Upper lobe of left lung (tissue), 6 donors: Measurements from ENCODE around the gene TFR2. TPM values are rescaled to one million over a fixed set of nuclear protein-coding genes. Genes with fewer than 3 reads are reported as not detected.

Experiments used
- ATAC-seq, 2 donors: fragments of 200-7000 bp; cut with Tn5 transposase; one replicate each; pipeline ENCODE4 v1.9.1; 2022; ENCODE audit warnings: mild to moderate bottlenecking in 2 of 2, moderate library complexity in 2 of 2; ENCODE audit not compliant: low FRiP score in 2 of 2
- DNase-seq, 2 donors: peaks; one replicate each; pipeline ENCODE4 v3.0.0-alpha.2; 2019 to 2020
- H3K27ac ChIP-seq, 4 donors: fragments of 200-600 bp; sonication (generic); one replicate each; pipeline ENCODE4 v1.5.1; 2016 to 2019
- H3K27me3 ChIP-seq, 4 donors: fragments of 200-600 bp; sonication (generic); one replicate each; pipeline ENCODE4 v1.5.1; 2017 to 2019
- H3K36me3 ChIP-seq, 4 donors: fragments of 200-600 bp; sonication (generic); one replicate each; pipeline ENCODE4 v1.5.1; 2016 to 2019
- H3K4me1 ChIP-seq, 4 donors: fragments of 200-600 bp; sonication (generic); one replicate each; pipeline ENCODE4 v1.5.1; 2018 to 2019
- H3K4me3 ChIP-seq, 4 donors: fragments of 200-600 bp; sonication (generic); one replicate each; pipeline ENCODE4 v1.5.1; 2017 to 2019; ENCODE audit warnings: mild to moderate bottlenecking in 2 of 4, moderate library complexity in 1 of 4
- H3K9me3 ChIP-seq, 4 donors: fragments of 200-600 bp; sonication (generic); one replicate each; pipeline ENCODE4 v1.5.1; 2018 to 2019
- CTCF ChIP-seq, 6 experiments: fragments of 450-650 bp in 4 of 6; fragments of 200-600 bp in 2 of 6; sonication (generic) in 2 of 6; IDR thresholded peaks; one replicate each; pipeline ENCODE4 v1.5.1; 2016 to 2019; ENCODE audit warnings: antibody characterized with exemption in 6 of 6
- EP300 ChIP-seq, 4 donors: sonication (generic); formaldehyde crosslinking; IDR thresholded peaks; one replicate each; pipeline ENCODE4 v1.5.1; 2017; ENCODE audit warnings: antibody characterized with exemption in 4 of 4, control low read depth in 2 of 4
- POLR2A ChIP-seq, 4 donors: fragments of 450-650 bp; IDR thresholded peaks; one replicate each; pipeline ENCODE4 v1.5.1; 2016 to 2017; ENCODE audit warnings: antibody characterized with exemption in 4 of 4, mild to moderate bottlenecking in 2 of 4
- POLR2AphosphoS5 ChIP-seq, 2 donors: sonication (generic); formaldehyde crosslinking; IDR thresholded peaks; one replicate each; pipeline ENCODE4 v1.5.1; 2017; ENCODE audit warnings: antibody characterized with exemption in 2 of 2
- WGBS, 2 donors: methylation state at CpG; one replicate each; pipeline ENCODE4 v1.1.5; 2017 to 2018; 5-methylcytosine and 5-hydroxymethylcytosine counted together
- total RNA-seq, 6 donors: library from RNA; depleted of rRNA in 4 of 6; stranded (reverse); fragments of >200 nt in 4 of 6; gene quantifications; one replicate each; pipeline versions ENCODE4 v1.1.0 to v1.2.1, GENCODE V29; 2016 to 2021
- donor health status: DM: no; HTN: no; CAD: no; lungs with moderate emphysema.
- donor health status: DM: no; HTN: yes; CAD: no; lungs with severe emphysema.

TFR2 gene
- total RNA-seq, 6 donors from 2014 or later, result 0.20 to 2.1 (median 0.89) TPM; not detected in 1

- H3K4me3 ChIP-seq, result peak overlapping the region; percentile 87 to 96 (median 94)
- 0 to 1% methylated on average over 3 to 49 of the region's 59 CpGs for WGBS, 2 donors
- TF ChIP-seq CTCF (IDR thresholded peaks at IDR 0.05) (no peak), POLR2A (IDR thresholded peaks at IDR 0.05) (peak in 1 of 4 donors; percentile 51), POLR2AphosphoS5 (IDR thresholded peaks at IDR 0.05) (peak; percentile 78), EP300 (IDR thresholded peaks at IDR 0.05) (no peak)
- H3K27ac ChIP-seq, result peak overlapping the region; percentile 97 to 100 (median 100)
- peaks cover 21 to 46% (median 40%) of the 10 kb centered on the region in 4 donors for H3K36me3 ChIP-seq
- peaks cover 15 to 43% (median 27%) of the 10 kb centered on the region in 4 donors for H3K4me1 ChIP-seq
- no peaks in the 10 kb centered on the region for H3K27me3 ChIP-seq
- no peaks in the 10 kb centered on the region for H3K9me3 ChIP-seq
- DNase-seq (peak; percentile 92 to 95), ATAC-seq (peak; percentile 19 to 57)
Observed at GRCh38 chr7:100675581-100676350, 34.4 kb upstream of the TFR2 start.

- DNase-seq, result peak in 1 of 2 donors; percentile 91
- TF ChIP-seq CTCF (IDR thresholded peaks at IDR 0.05) (no peak), POLR2AphosphoS5 (IDR thresholded peaks at IDR 0.05) (no peak), POLR2A (IDR thresholded peaks at IDR 0.05) (no peak)
- H3K36me3 ChIP-seq, result peaks cover 21 to 39% (median 36%) of the 10 kb centered on the region in 4 donors
- H3K9me3 ChIP-seq, result no peaks in the 10 kb centered on the region
- 0% methylated on average over 22 of the region's 46 CpGs; no CpG with 5 or more reads in 1 of the 2 donors for WGBS, 2 donors
- H3K4me1 ChIP-seq, result peaks cover 15 to 43% (median 27%) of the 10 kb centered on the region in 4 donors
- H3K4me3 ChIP-seq, result peak overlapping the region; percentile 87 to 96 (median 94)
- no peaks in the 10 kb centered on the region for H3K27me3 ChIP-seq
- H3K27ac ChIP-seq, result peak overlapping the region; percentile 97 to 100 (median 100)
- no peak for ATAC-seq
Observed at GRCh38 chr7:100675105-100675451, 33.7 kb upstream of the TFR2 start.

GRCh38 chr7:100674411-100675104 lies 33.2 kb upstream of the TFR2 start:
- Histone ChIP-seq H3K4me3 (peak overlapping the region; percentile 87 to 96 (median 94)), H3K4me1 (peaks cover 11 to 43% (median 24%) of the 10 kb centered on the region in 4 donors), H3K9me3 (no peaks in the 10 kb centered on the region), H3K36me3 (peaks cover 21 to 34% (median 33%) of the 10 kb centered on the region in 4 donors), H3K27ac (peak overlapping the region; percentile 97 to 100 (median 100)), H3K27me3 (no peaks in the 10 kb centered on the region)
- 1% methylated on average over 23 of the region's 43 CpGs for WGBS, 2 donors
- no peak for ATAC-seq
- TF ChIP-seq POLR2A (IDR thresholded peaks at IDR 0.05) (no peak), POLR2AphosphoS5 (IDR thresholded peaks at IDR 0.05) (no peak), CTCF (IDR thresholded peaks at IDR 0.05) (no peak), EP300 (IDR thresholded peaks at IDR 0.05) (no peak)
- DNase-seq, result peak in 1 of 2 donors; percentile 87

- Histone ChIP-seq H3K27me3 (no peaks in the 10 kb centered on the region), H3K27ac (peak overlapping the region; percentile 97 to 100 (median 100)), H3K36me3 (peaks cover 21 to 28% (median 27%) of the 10 kb centered on the region in 4 donors), H3K9me3 (no peaks in the 10 kb centered on the region), H3K4me1 (peaks cover 6 to 39% (median 20%) of the 10 kb centered on the region in 4 donors), H3K4me3 (peak overlapping the region; percentile 87 to 96 (median 94))
- DNase-seq, result peak in 1 of 2 donors; percentile 88
- ATAC-seq, result peak in 1 of 2 donors; percentile 1
- 0 to 2% methylated on average over 4 to 15 of the region's 34 CpGs for WGBS, 2 donors
- no peak for TF ChIP-seq POLR2A (IDR thresholded peaks at IDR 0.05)
- TF ChIP-seq CTCF (IDR thresholded peaks at IDR 0.05), result no peak
- no peak for TF ChIP-seq EP300 (IDR thresholded peaks at IDR 0.05)
Observed at GRCh38 chr7:100673942-100674410, 32.6 kb upstream of the TFR2 start.
